ENCODE measurements around the gene ARHGEF11.

The ARHGEF11 gene

DNA sequence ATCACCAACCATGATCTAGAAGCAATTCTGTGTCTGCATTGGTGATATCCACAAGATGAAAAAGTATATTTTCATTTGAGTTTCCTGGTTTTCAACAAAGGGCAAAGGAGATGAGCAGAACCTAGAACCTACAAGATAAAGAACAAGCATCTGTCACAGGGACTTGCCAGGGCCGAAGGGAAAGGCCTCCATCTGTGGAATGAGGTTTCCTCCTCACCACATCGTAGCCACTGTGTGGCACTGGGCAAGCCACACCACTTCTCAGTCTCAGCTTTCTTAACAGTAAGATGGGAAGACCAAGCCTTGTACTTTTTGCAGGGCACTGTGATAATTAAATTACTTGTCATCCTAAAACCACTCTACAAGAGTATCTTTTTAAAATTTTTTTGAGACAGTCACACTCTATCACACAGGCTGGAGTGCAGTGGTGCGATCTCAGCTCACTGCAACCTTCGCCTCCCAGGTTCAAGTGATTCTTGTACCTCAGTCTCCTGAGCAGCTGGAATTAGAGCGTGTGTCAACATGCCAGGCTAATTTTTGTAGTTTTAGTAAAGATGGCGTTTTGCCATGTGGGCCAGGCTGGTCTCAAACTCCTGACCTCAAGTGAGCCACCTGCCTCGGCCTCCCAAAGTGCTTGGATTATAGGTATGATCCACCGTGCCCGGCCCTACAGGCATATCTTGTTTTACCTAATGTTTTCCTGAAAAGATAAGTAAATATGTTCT is 45.8 kb downstream of the ARHGEF11 start:
- no peak for DNase-seq (ENCODE audit: low read depth in 2 of 2)

DNA sequence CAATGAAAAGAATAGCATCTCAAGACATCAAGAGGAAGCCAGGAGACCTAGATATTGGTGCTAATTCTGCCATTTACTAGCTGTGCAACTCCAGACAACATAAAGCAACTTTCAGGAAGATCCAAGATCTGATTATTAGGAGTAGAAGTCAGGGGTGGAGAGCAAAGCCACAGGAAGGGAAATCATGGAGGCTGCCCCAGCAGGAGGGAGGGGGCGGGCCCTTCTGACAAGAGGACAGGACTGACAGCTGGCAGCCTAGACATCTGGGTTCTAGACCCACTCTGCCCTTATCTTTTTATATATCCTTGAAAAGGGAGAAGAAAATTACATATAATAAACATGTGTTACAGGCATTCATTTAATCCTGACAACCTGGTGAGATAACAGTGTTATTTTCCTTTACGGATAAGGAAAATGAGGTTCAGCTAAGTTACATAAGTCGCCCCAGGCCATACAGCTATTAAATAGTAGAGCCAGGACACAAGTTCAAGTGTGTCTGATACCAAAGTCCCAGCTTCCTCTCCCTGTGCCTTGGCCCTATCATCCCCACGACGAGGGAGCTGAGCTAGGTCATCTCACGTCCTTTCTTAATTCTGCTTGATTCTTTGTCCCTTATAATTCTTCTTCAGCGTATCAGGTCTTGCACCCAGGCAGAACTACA is 46.6 kb downstream of the ARHGEF11 start:
- DNase-seq (ENCODE audit: low read depth in 2 of 2) = no peak

DNA sequence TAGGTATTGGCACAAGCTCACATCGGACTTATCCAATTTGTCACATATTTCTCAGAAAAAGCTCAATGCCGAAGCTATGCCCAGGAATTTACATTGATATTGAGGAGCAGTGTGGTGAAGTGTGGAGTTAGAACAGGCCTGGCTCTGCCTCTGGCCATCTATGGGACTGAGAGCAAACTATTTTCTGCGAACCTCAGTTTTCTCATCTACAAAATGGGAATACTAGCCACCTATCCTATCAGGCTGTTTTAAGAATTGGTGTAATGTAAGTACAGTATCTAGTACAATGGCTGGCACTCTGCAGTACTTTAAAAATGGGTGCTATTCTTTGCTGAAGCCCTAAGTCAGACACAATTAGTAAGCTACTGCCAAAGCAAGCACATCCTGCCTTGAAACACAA is 47.2 kb downstream of the ARHGEF11 start:
- DNase-seq (ENCODE audit: low read depth in 2 of 2) = no peak

DNA sequence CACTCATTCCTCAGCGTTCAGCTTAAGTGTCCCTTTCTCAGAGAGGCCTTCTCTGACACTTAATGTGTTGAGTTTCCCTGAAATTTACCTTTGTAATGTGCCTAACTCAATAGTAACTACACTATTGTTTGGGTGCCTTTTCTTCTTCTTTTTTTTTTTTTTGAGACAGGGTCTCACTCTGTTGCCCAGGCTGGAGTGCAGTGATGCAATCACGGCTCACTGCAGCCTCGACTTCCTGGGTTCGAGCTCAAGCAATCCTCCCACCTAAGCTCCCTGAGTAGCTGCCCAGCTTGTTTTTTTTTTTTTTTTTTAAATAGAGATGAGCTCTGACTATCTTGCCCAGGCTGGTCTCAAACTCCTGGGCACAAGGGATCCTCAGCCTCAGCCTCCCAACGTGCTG is 50.1 kb downstream of the ARHGEF11 start:
- no peak for DNase-seq (ENCODE audit: low read depth in 2 of 2)

DNA sequence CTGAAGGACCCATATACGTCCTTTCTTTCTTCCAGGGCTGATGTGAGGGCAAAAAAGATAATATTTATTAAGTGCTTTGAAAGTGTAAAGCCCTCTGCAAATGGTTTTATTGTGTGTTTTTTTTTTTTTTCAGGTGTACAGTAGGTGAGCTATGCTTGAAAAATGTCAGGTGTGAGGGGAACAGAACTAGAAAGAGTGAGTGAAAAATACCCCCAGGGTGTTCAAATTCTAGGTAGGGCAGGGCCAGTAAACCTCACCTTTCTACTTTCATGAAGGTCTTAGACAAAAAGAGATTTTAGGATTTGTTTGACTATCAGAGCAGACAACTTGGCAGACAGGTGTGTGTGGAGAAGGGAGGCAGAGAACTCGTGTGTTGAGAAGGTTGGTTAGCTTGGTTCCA is 51.3 kb downstream of the ARHGEF11 start:
- no peak for DNase-seq (ENCODE audit: low read depth in 2 of 2)

DNA sequence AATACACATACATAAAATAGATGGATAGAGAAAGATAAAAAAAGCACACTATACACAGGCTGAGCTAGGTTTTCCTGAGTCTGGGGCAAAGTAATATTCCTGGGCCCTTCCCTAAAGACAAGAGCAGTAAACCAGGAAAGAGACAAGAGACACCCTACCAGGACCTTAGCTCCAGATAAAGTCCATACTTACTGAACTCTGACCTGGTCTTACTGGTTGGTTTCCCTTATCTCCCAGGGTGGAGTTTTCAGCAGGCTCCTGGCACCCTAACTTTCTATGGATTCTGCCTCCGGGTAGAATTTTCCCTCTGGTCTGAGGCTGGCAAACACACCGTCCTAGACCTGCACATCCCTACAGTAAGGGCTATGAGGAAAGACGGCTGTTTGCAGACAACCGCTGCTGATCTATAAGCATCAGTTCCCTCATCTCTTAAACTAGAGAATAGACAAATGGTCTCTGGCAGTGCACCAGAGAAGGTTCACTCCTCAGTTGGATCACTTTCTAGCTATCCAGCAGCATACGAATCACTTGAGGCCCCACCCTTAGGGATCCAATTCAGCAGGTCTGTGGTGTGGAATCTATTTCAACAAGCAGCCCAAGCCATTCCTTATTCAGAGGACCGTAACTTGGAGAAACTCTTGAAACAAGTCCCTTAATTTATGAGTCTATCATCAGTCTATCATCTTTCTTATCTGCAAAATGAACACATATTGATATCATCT is 52.0 kb downstream of the ARHGEF11 start:
- no peak for DNase-seq (ENCODE audit: low read depth in 2 of 2)

DNA sequence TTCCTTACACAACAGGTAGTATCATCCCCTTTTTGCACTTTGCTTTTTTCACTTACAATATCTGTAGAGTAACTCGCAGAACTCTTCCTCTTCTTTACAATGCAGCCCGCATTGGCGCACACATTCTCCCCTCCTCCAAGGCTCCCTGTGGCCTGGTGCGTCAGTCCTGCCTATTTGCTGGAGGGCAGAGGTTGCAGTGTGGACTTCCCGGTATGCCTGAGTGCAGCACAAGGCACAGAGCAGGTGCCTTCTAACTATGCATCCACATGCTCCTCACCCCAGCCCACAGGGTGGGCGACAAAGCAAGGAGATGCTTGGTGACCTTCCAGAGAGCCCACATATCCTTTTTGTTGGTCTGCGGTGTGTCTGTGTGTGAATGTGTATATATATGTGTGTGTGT is 53.3 kb downstream of the ARHGEF11 start:
- no peak for DNase-seq (ENCODE audit: low read depth in 2 of 2)

DNA sequence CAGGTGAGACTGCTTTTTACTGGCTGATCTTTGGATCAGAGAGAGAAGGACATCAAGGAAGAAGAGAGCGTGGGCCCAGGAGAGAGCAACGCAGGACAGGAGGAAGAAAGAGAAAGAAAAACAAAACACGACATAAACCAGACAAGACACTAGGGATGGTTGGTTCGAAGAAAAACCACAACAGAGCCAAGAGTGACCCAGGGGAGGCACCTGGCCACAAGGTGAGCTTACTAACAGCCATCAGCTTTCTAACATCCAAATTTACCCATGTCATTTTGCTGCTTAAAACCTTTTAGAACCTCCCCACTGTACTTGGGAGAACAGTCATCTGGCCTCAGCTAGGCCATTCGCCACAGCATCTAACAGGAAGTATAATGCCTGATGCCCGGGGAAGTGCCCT is 57.8 kb downstream of the ARHGEF11 start:
- no peak for DNase-seq (ENCODE audit: low read depth in 2 of 2)

DNA sequence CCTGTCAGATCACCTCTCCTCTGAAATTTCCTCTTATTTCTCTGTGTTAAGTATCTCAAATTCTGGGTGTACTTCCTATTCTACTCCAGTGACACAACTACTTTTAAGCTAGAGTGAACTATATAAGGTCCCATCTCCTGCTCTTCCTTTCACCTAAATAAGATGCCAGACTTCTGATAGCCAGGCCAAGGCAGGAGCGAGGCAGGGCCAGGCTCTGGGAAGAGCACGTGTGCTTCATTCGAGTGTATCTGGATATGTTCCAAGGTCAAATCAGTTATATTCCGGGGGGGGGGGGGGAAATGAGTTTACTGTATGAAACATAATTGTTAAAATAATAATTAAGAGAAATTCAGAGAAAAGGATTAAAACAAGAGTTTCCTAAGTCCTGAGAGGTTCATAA is 65.0 kb downstream of the ARHGEF11 start:
- no peak for DNase-seq (ENCODE audit: low read depth in 2 of 2)

DNA sequence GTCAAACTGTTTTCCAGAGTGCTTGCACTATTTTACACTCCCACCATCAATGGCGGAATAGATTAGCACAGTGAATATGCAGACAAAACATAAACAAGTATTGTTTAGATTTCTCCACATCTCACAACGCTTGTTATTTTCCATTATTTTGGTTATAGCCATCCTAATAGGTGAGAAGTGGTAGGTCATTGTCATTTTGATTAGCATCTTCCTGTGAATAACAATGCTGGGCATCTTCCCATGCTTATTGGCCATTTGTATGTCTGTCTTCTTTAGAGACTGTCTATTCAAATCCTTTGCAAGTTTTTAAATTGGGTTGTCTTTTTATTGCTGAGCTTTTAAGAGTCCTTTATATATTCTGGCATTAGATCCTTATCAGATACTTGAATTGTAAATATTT is 70.5 kb downstream of the ARHGEF11 start:
- DNase-seq (ENCODE audit: low read depth in 2 of 2) = no peak

DNA sequence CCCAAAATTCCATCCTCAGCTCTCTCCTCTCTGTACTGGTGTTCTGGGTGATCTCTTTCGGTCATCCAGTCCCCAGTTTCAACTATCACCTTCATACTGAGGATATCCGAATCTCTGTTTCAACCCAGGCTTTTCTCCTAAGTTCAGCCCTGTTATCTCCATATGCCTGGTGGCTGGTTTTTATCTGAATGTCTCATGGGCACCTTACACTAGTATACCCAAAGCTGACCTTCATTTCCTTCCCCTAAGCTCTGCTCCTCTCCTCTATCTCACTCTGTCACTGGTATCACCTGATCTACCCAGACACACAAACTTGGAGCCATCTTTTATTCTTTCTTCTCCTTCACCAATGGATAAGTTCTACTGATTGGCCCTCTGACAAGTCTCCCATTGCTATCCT is 72.1 kb downstream of the ARHGEF11 start:
- DNase-seq (ENCODE audit: low read depth in 2 of 2) = no peak

DNA sequence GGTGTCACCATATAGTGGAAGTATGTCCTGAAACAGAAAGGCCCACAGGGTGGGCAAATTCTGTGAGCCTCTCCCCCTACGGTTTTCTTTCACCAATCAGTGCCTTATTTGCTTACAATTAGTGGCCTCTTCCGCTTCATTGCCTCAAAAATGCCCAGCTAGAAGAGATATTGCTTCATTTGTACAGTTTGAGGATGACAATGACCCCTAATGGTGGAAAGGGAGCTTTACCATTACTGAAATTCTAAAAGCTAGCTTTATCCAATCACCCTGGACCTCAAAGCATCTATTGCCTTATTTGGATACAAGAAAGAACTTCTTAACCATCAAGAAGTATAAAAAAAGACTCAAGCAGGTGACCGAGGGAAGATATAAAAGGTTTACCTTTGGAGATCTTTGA is 75.5 kb downstream of the ARHGEF11 start:
- no peak for DNase-seq (ENCODE audit: low read depth in 2 of 2)

DNA sequence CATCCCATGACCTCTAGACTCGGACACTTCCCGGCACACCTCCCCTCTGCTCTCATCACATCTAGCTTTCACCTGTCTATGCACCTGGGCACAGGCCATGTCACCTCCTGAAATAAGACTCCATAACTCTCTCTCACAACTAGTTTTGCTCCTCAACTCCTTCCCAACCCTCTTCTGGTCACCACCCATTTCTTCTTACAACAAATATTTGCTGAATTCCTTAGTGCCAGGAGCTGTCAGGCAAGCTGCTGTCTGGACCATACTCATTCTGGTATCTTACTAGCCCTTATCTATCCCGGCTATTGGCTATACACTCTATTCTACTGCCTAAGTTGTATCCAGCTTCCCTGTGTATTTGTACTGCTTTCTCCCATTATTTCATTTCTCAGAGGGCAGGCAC is 76.0 kb downstream of the ARHGEF11 start:
- DNase-seq (ENCODE audit: low read depth in 2 of 2) = no peak

DNA sequence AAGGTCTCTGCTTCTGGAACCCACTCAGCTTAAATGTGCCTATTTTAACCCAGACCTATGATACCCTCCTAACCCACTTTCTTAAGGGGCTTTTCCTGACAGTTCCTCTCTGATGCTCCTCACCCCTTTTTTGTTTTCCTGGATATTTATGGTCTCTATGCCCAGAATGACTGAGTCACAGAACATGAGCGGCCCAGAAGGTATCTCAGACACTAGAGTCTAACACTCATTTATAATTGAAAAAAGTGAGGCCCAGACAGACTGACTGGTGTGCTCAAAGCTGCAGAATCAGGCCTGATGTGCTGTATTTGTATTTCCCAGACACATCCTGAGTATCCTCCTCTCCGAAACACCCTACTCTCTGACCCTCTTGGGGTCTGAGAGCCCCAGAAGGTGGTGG is 81.1 kb downstream of the ARHGEF11 start:
- DNase-seq (ENCODE audit: low read depth in 2 of 2) = no peak

DNA sequence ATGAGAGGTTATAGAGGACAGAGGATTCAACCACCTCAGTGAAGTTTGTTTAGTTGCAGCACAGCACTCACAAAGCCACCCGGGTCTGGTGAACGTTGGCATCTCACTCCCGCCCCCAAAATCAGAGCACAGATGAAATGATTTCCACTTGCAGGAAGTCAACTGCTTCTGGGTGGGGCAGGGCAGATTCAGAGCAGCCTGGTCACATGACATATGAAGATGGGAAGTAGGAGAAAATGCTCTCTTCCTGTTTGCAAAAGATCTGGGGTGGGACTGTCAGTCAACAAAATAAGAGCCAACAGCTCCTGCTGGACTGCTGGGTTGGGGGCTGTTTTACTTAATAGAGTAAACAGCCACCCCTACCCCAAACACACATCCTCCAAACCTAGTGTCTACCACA is 81.9 kb downstream of the ARHGEF11 start:
- DNase-seq (ENCODE audit: low read depth in 2 of 2) = peak in 1 of 2 donors; percentile 10

DNA sequence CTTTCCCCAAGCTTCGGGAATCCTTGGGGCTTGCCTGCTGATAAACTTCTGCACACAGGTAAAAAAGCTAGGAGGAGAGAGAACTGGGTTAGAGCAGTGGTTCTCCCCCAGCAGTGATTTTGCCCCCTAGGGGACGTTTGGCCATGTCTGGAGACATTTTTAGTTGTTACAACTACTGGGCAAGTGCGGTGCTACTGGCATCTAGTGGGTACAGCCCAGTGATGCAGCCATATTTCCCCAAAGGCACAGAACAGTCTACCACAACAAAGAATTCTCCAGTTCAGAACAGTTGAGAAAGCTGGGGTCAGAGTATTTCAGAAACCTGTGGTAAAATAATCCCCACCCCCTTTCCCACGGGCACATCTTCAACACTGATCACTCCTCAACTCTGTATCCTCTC is 83.8 kb downstream of the ARHGEF11 start:
- DNase-seq (ENCODE audit: low read depth in 2 of 2) = no peak

DNA sequence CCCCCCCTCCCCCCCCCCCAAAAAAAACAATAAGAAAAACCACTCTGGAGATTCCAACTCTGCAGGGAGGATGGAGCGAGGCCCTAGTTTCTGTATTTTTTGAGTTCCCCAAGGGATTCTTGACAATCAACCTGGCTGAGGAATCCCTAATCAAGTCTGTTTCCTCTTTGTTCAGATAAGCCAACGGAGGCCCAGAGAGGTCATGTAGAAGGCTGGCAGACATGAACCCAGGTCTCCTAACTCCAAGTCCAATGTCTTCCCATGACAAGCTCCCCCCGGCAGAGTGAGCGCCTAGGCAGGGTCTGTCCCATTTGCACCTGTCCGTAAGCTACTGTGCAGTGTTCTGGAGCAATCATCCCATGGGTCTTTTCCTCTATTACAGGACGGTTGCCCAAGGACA is 85.6 kb downstream of the ARHGEF11 start:
- no peak for DNase-seq (ENCODE audit: low read depth in 2 of 2)

DNA sequence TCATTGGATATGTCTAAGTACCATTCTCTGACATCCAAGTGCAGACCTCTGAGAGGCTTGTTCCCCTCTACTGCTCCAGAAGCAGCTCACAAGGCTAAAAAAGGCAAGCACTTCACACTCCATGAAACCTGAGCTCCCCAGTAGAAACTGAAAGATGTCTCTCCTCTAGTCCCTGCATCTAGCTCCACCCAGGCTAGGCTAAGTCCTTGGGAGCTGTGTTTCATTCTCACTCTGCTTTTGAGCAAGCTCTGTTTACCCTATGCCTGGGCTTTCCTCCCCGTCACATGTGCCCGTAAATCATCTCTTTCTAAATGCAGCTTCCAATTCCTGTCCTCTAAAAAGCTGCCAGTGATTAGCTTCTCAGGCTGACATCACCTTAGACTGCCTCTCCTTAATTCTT is 86.1 kb downstream of the ARHGEF11 start:
- DNase-seq (ENCODE audit: low read depth in 2 of 2) = no peak

DNA sequence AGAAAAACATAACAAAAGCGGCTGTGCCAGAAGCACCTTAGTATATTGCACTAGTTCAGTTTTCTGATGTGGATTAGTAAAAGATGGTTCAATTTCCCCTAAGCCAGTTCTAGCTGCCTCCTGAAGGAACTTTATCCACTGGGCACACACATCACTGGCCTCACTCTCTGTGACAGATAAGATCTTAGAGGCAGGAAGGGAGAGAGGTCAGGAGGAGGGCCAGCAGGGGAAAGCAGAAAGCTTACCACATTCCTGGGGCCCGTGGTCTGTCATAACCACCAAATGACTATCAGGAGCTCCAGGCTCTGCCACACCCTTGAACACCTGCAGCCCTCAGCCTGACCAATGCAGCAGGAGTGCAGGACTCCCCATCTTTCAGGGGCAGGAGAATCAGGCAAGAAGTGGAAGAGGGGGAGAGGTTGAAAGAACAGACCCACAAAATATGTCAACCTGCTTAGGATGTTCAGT is 87.3 kb downstream of the ARHGEF11 start:
- DNase-seq (ENCODE audit: low read depth in 2 of 2) = no peak

DNA sequence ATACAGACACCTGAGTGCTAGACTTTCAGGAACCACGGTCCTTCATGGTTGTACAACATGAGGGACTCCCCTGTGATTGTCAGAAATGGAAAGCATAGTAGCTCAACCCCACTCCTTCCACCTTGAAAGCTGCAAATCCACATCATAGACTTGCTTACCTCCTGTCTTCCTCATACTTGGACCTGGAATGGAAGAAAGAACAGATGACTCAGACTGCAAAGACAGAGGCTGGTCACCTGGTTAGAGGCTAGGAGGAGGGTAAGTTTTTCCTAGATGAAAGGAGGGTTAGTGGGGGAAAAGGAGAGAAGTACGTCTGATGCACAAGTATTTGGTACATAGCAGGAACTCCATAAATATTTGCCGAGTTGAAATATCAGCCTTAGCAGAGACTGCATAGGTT is 87.9 kb downstream of the ARHGEF11 start:
- no peak for DNase-seq (ENCODE audit: low read depth in 2 of 2)

DNA sequence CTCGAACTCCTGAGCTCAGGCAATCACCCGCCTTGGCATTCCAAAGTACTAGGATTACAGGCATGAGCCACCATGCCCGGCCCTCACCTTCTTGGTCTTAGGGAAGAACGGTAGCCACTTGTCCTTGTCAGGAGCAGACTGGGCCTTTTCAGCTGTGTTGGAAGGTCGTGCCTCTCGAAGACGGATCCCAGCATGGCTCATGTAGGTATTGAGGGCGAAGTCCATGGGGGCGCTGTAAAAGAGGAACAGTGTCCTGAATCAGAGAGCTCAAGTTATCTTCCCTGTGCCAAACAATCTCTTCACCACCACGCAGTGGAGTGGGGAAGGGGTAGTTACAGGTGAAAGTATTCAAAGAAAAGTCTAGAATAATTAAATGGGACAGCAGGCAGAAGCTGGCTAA is 89.2 kb downstream of the ARHGEF11 start:
- no peak for DNase-seq (ENCODE audit: low read depth in 2 of 2)

DNA sequence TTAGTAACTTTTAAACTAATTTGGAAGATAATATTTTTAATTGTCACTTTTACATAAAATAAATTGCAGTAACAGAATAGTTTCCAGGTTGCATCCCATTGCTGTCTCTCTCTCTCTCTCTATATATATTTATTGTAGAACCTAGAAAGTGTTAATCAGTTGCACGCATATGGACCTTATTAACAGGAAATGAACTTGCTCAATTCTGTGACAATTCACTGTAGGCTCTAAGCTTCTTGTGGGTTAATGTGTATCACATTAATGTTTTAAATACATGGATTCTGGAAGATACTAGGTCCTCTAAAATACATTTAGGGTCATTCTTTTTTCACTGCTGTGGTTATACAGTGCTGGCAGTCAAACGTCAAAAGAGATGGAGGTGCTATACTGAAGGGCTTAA is 92.0 kb downstream of the ARHGEF11 start:
- no peak for DNase-seq (ENCODE audit: low read depth in 2 of 2)

DNA sequence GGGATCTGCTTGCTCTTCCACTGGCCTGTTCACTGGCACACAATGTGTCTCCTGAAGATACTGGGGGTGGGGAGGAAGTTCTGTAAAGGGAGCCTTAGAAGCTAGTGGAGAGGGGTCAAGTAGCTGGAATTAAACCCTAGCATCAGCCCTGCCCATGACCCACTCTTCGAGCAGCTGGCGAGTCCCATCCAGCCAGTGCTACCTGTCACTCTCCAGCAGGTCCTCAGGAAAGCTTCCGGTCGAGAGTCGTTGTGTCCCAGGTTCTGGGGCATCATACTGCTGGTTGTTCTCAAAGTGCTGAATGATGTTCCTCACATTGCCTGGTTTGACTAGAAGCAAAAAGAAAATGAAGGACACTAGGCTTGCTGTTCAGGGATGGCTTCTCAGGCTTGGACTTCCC is 94.2 kb downstream of the ARHGEF11 start:
- DNase-seq (ENCODE audit: low read depth in 2 of 2) = no peak

Data from stimulated activated CD8-positive, alpha-beta memory T cell treated with anti-CD3 and anti-CD28 coated beads, Interleukin-15, amount 100 ng/mL, for 4 hours (primary cell).